GM12878 (cell line): ENCODE results near the gene BRCA1. TPM values are rescaled to one million over a fixed set of nuclear protein-coding genes. Genes with fewer than 3 reads are reported as not detected.

ENCODE experiments used
- ATAC-seq: fragments of 200-7000 bp; cut with Tn5 transposase; 3 replicates; pipeline ENCODE4 v1.9.1; 2020; ENCODE audit warnings: mild to moderate bottlenecking, moderate library complexity
- BruUV-seq: library from RNA; stranded (reverse); fragments of 400-500 nt; replicated peaks from 2 replicates; lab custom pipeline; 2021; lab: Mats Ljungman, UMichigan
- CTCF ChIA-PET: fragments of 300-600 bp; sonication (Branson Sonifier 250); formaldehyde crosslinking; extraction: SDS; loops from one replicate; lab custom pipeline; 2021; ENCODE audit warnings: inconsistent platforms; lab: Yijun Ruan, JAX
- POLR2A ChIA-PET: fragments of 350-600 bp; formaldehyde crosslinking; extraction: SDS; loops from one replicate; lab custom pipeline; 2021; ENCODE audit warnings: inconsistent platforms; lab: Charles Lee
- RAD21 ChIA-PET: fragments of 300-600 bp; sonication (Branson Sonifier 250); formaldehyde crosslinking; loops from one replicate; lab custom pipeline; 2023; ENCODE audit warnings: antibody characterized with exemption; ENCODE audit not compliant: unreplicated experiment; lab: Charles Lee
- SMC1A ChIA-PET: fragments of 300-600 bp; sonication (Branson Sonifier 250); formaldehyde crosslinking; loops from one replicate; lab custom pipeline; 2023; ENCODE audit not compliant: unreplicated experiment, uncharacterized antibody; lab: Charles Lee
- DNase-seq: peaks from one replicate; pipeline ENCODE4 v3.0.0-alpha.2; 2011; ENCODE audit warnings: low read depth, low spot score
- FAIRE-seq: peaks from 3 replicates; lab custom pipeline; 2011; peaks lifted over from hg19 to GRCh38; lab: Jason Lieb, UNC
- H2AFZ ChIP-seq: 2 replicates; pipeline ENCODE4 v1.6.0; 2011; ENCODE audit warnings: low read depth, low read length, control low read depth; ENCODE audit not compliant: control insufficient read depth
- H3K27ac ChIP-seq: 2 replicates; pipeline ENCODE4 v1.5.1; 2011; ENCODE audit warnings: control low read depth; ENCODE audit not compliant: control insufficient read depth, insufficient read depth
- H3K27me3 ChIP-seq, 2 experiments: replicated peaks in 1 of 2; 2 replicates each; pipeline versions ENCODE4 v1.6.0 to v1.6.1; 2011; ENCODE audit warnings: low read length in 1 of 2; ENCODE audit not compliant: control insufficient read depth in 2 of 2, insufficient read depth in 2 of 2
- H3K36me3 ChIP-seq, 2 experiments: 2 replicates each; pipeline ENCODE4 v1.5.1; 2011; ENCODE audit warnings: low read length in 1 of 2; ENCODE audit not compliant: control insufficient read depth in 2 of 2, insufficient read depth in 2 of 2
- H3K4me1 ChIP-seq: 2 replicates; pipeline ENCODE4 v1.6.1; 2011; ENCODE audit warnings: mild to moderate bottlenecking, low read length, moderate library complexity, mixed read lengths; ENCODE audit not compliant: control insufficient read depth, insufficient read depth
- H3K4me2 ChIP-seq: 2 replicates; pipeline ENCODE4 v1.6.0; 2011; ENCODE audit warnings: control low read depth; ENCODE audit not compliant: control insufficient read depth, insufficient read depth
- H3K4me3 ChIP-seq: fragments of 200-600 bp; sonication (generic); 2 replicates; pipeline ENCODE4 v1.5.1; 2016
- H3K79me2 ChIP-seq: 2 replicates; pipeline ENCODE4 v1.6.0; 2011; ENCODE audit warnings: low read length; ENCODE audit not compliant: control insufficient read depth, insufficient read depth
- H3K9ac ChIP-seq: 2 replicates; pipeline ENCODE4 v1.8.0; 2011; ENCODE audit warnings: low read length, control low read depth, mixed read lengths; ENCODE audit not compliant: control insufficient read depth, insufficient read depth
- H3K9me3 ChIP-seq: replicated peaks from 3 replicates; pipeline ENCODE4 v1.5.1; 2011; ENCODE audit warnings: mild to moderate bottlenecking, low read length; ENCODE audit not compliant: control insufficient read depth, insufficient read depth
- H4K20me1 ChIP-seq: 2 replicates; pipeline ENCODE4 v1.6.0; 2011; ENCODE audit not compliant: control insufficient read depth, insufficient read depth
- ASH2L ChIP-seq: fragments of 300-600, 200-600 bp; sonication (generic); IDR thresholded peaks from 2 replicates; pipeline ENCODE4 v1.6.1; 2017; ENCODE audit warnings: low read depth, mild to moderate bottlenecking, borderline replicate concordance
- CBFB ChIP-seq: IDR thresholded peaks from 2 replicates; pipeline ENCODE4 v1.6.1; 2016; ENCODE audit warnings: antibody characterized with exemption, low read depth
- ETV6 ChIP-seq, 2 experiments: fragments of 450-650 bp in 1 of 2; IDR thresholded peaks in 1 of 2; conservative IDR thresholded peaks in 1 of 2; 2 replicates each; pipeline ENCODE4 v1.6.1; 2014; ENCODE audit warnings: antibody characterized with exemption in 1 of 2, borderline replicate concordance in 1 of 2, low read depth in 1 of 2, mild to moderate bottlenecking in 1 of 2, moderate library complexity in 1 of 2
- MYC ChIP-seq: IDR thresholded peaks from 2 replicates; pipeline ENCODE4 v1.6.1; 2011; ENCODE audit warnings: mild to moderate bottlenecking, low read length, moderate library complexity, inconsistent platforms; ENCODE audit not compliant: insufficient read depth, insufficient replicate concordance, insufficient read length, severe bottlenecking
- NRF1 ChIP-seq: conservative IDR thresholded peaks from 2 replicates; pipeline ENCODE4 v1.6.1; 2011; ENCODE audit warnings: mild to moderate bottlenecking, low read depth, low read length, improper control_type of control experiment
- PML ChIP-seq: IDR thresholded peaks from 2 replicates; pipeline ENCODE4 v1.6.1; 2012; ENCODE audit warnings: low read length, inconsistent platforms
- TCF12 ChIP-seq: IDR thresholded peaks from 2 replicates; pipeline ENCODE4 v1.6.1; 2011; ENCODE audit warnings: low read depth, mild to moderate bottlenecking, low read length
- ZNF622 ChIP-seq: fragments of 450-650 bp; IDR thresholded peaks from 2 replicates; pipeline ENCODE4 v1.6.1; 2017; ENCODE audit warnings: mild to moderate bottlenecking, inconsistent platforms
- WGBS: methylation state at CpG from one replicate; pipeline ENCODE4 v1.1.6; 2016; ENCODE audit warnings: low lambda C conversion rate; ENCODE audit not compliant: insufficient replicate concordance, insufficient coverage; ENCODE audit errors: missing lambda C conversion rate; 5-methylcytosine and 5-hydroxymethylcytosine counted together
- in situ Hi-C: fragments of 300-500 bp; cut with MboI; formaldehyde crosslinking; loops from 9 replicates; pipeline ENCODE4 v1.14.3; 2018; ENCODE audit warnings: mixed read lengths
- intact Hi-C: fragments of 100-400 bp; cut with micrococcal nuclease; formaldehyde crosslinking; loops from one replicate; pipeline ENCODE4 v1.14.2; 2022; ENCODE audit not compliant: unreplicated experiment
- polyA plus RNA-seq, 11 experiments: library from polyadenylated mRNA; depleted of rRNA in 4 of 11; unstranded in 6 of 11; stranded (reverse) in 5 of 11; fragments of >200 nt; fragmentation: Nextera tagmentation in 4 of 11; fragmentation: Illumina TruSeq in 1 of 11; extraction: Ambion mirVana in 4 of 11; extraction: Trizol in 1 of 11; gene quantifications; 1 replicate in 1 of 11; 2 replicates in 10 of 11; pipeline versions ENCODE4 v1.2.1 to v1.2.3, GENCODE V29; 2011 to 2016; ENCODE audit warnings: inconsistent platforms in 2 of 11, missing spikeins in 2 of 11, low read depth in 1 of 11
- total RNA-seq, 4 experiments: library from RNA; depleted of rRNA in 3 of 4; stranded (reverse); fragments of >200 nt in 3 of 4; fragmentation: Illumina TruSeq in 1 of 4; extraction: Trizol in 1 of 4; gene quantifications; 2 replicates each; pipeline versions ENCODE4 v1.2.1 to v1.2.3, GENCODE V29; 2013 to 2021

BRCA1 gene
- total and polyA plus RNA-seq, 10 of the 15 experiments (the other 5 are each of a cell fraction or from before 2014, with no cell fraction given): 16.8 to 71.2 (median 44.2) TPM

- no TSS peak for BruUV-seq
- in situ Hi-C loops (loop anchor here (10.0 kb wide), 1 partner anchor 188 kb away; the partner anchor contains the start of gene TMEM106A), intact Hi-C loops (no loop called here)
- no peak overlapping the region for H3K4me2 ChIP-seq
- no peak overlapping the region for H3K4me3 ChIP-seq
- ATAC-seq (no peak), FAIRE-seq (no peak), DNase-seq (no peak)
- H3K9me3 ChIP-seq: no peaks in the 10 kb centered on the region
- TF ChIP-seq PML: no peak
- TF ChIP-seq ETV6 (conservative IDR thresholded peaks at IDR 0.05 in 1 of 2, IDR thresholded peaks at IDR 0.05 in 1 of 2; ENCODE audit: borderline replicate concordance in 1 of 2, low read depth in 1 of 2): no peak
- no peak for TF ChIP-seq ZNF622
- TF ChIP-seq NRF1: no peak
- TF ChIP-seq ASH2L: no peak
- no peak for TF ChIP-seq TCF12
- TF ChIP-seq MYC: no peak
- TF ChIP-seq CBFB: no peak
- no peak overlapping the region for H2AFZ ChIP-seq
- no peaks in the 10 kb centered on the region for H4K20me1 ChIP-seq
- H3K27me3 ChIP-seq: no peaks in the 10 kb centered on the region
- peaks cover 7% of the 10 kb centered on the region; the same call in 1 of the 2 replicates for H3K4me1 ChIP-seq
- no peak overlapping the region for H3K27ac ChIP-seq
- RAD21 ChIA-PET: no interaction called here
- WGBS: 20% methylated on average over 5 of the region's 5 CpGs
- POLR2A ChIA-PET: no interaction called here
- no peaks in the 10 kb centered on the region for H3K36me3 ChIP-seq
- SMC1A ChIA-PET: no interaction called here
- CTCF ChIA-PET: interaction anchor here (0.6 kb wide), 1 partner anchor 29 kb away, joined by 3 read pairs; no protein-coding TSS in a partner anchor
- H3K79me2 ChIP-seq: no peaks in the 10 kb centered on the region
- no peak overlapping the region for H3K9ac ChIP-seq
These were observed 98.6 kb downstream of the BRCA1 start for GRCh38 chr17:43026595-43026994.
